22Rv1 (cell line): ENCODE measurements around the gene NNMT.

Source experiments
- H3K27ac ChIP-seq: fragments of 450-650 bp; 2 replicates; pipeline ENCODE4 v1.5.1; 2017
- ZFX ChIP-seq: fragments of 450-650 bp; IDR thresholded peaks from 2 replicates; pipeline ENCODE4 v1.6.1; 2017; ENCODE audit warnings: antibody characterized with exemption, borderline replicate concordance
- TF ChIP-seq, protein P1 (sequence below): fragments of 450-650 bp; IDR thresholded peaks from 2 replicates; pipeline ENCODE4 v1.5.1; 2017; ENCODE audit warnings: mild to moderate bottlenecking

Gene NNMT

GRCh38 chr11:114362326-114362725, 66.1 kb downstream of the NNMT start:
- TF ChIP-seq, protein P1, sequence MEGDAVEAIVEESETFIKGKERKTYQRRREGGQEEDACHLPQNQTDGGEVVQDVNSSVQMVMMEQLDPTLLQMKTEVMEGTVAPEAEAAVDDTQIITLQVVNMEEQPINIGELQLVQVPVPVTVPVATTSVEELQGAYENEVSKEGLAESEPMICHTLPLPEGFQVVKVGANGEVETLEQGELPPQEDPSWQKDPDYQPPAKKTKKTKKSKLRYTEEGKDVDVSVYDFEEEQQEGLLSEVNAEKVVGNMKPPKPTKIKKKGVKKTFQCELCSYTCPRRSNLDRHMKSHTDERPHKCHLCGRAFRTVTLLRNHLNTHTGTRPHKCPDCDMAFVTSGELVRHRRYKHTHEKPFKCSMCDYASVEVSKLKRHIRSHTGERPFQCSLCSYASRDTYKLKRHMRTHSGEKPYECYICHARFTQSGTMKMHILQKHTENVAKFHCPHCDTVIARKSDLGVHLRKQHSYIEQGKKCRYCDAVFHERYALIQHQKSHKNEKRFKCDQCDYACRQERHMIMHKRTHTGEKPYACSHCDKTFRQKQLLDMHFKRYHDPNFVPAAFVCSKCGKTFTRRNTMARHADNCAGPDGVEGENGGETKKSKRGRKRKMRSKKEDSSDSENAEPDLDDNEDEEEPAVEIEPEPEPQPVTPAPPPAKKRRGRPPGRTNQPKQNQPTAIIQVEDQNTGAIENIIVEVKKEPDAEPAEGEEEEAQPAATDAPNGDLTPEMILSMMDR, result no peak
- no peak for TF ChIP-seq ZFX

DNA sequence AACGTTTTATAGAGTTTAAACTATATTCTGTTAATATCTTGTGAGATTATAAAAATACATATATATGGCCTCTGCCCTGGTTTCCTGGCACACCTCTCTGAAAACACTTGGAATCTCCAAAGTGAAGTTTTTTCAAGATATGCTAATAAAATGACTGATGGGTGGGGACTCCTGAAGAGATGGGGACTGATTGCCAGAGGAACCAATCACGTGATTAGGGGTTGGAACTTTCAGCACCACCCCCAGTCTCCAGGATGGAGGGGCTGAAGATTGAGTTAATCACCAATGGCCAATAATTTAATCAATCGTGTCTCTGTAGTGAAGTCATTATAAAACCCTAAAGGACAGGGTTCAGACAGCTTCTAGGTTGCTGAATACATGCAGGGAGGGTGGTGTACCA, 66.8 kb downstream of the NNMT start:
- H3K27ac ChIP-seq, result no peak overlapping the region
- TF ChIP-seq, protein P1, result no peak
- TF ChIP-seq ZFX, result no peak

More at GRCh38 chr11:114362326-114362725, 66.1 kb downstream of the NNMT start:
- no peak overlapping the region for H3K27ac ChIP-seq
